Epithelial cell of esophagus (primary cell): ENCODE data around the gene UTP20.

Source experiments
- DNase-seq: peaks from one replicate; pipeline ENCODE4 v3.0.0; 2010; ENCODE audit warnings: low read depth
- H3K4me3 ChIP-seq: 2 replicates; pipeline ENCODE4 v1.5.1; 2011; ENCODE audit warnings: mild to moderate bottlenecking, low read length, control low read depth
- TF ChIP-seq, protein P1 (sequence below): IDR thresholded peaks from 2 replicates; pipeline ENCODE4 v1.5.1; 2011; ENCODE audit warnings: low read depth, mild to moderate bottlenecking, low read length, control low read depth, inconsistent platforms; ENCODE audit not compliant: insufficient read depth; ENCODE audit errors: missing control alignments

The UTP20 gene

DNA sequence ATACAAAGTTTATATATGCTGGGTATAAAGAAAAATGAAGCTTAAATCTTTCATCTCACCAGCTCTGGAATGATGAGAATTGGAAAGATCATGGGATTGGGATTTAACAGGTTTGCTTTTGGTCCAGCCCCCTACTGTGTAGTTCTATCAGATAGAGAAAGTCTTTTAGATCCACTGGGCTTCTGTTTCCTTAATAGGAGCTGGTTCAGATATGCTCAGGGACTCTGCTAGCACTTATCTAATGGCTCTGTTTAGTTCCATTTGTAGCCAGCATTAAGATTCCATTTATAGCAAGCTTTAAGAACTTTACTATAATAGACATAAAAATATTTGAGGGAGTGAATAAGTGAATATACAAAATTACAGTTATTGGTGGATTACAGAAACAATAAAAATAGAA, 42.6 kb downstream of the UTP20 start:
- no peak for DNase-seq
- TF ChIP-seq, protein P1, sequence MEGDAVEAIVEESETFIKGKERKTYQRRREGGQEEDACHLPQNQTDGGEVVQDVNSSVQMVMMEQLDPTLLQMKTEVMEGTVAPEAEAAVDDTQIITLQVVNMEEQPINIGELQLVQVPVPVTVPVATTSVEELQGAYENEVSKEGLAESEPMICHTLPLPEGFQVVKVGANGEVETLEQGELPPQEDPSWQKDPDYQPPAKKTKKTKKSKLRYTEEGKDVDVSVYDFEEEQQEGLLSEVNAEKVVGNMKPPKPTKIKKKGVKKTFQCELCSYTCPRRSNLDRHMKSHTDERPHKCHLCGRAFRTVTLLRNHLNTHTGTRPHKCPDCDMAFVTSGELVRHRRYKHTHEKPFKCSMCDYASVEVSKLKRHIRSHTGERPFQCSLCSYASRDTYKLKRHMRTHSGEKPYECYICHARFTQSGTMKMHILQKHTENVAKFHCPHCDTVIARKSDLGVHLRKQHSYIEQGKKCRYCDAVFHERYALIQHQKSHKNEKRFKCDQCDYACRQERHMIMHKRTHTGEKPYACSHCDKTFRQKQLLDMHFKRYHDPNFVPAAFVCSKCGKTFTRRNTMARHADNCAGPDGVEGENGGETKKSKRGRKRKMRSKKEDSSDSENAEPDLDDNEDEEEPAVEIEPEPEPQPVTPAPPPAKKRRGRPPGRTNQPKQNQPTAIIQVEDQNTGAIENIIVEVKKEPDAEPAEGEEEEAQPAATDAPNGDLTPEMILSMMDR, result no peak

DNA sequence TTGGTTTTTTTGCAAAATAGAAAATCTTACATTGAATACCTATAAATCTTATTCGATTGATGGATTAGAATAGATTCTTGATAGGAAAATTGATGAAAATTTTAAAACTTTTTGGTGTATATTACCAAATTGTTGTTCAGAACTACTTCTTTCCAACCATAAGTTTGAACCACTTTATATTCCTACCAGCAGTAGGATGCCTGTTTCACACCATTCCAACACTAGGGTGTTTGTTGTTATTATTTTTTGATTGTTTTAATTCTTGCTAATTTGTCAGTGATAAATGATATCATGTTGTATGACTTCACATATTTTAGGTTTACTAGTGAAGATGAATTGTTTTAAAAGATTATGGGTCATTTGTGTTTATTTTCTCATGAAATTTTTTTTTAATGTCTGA, 43.4 kb downstream of the UTP20 start:
- no peak for DNase-seq
- H3K4me3 ChIP-seq, result no peak overlapping the region
- TF ChIP-seq, protein P1, result no peak

More for the DNA sequence above, 42.6 kb downstream of the UTP20 start:
- H3K4me3 ChIP-seq, result no peak overlapping the region

DNA sequence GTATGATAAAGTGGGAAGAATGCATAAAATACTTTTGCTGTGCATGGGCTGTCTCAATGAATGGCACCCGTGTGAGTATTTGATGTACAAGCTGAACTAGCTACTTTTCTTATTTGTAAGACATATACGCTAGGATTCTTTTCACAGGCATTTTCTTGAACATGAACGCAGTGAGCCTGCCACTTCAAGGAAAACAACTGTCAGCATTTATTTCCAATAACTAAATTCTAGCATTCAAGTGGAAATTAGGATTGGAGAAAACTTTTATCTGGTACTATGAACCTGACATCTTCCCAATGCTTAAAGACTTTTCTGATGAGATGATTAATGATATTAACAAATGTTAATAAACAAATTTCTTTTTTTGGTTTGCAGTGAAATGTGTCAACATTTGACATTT, 45.7 kb downstream of the UTP20 start:
- TF ChIP-seq, protein P1, result no peak
- no peak for DNase-seq
- H3K4me3 ChIP-seq, result no peak overlapping the region

DNA sequence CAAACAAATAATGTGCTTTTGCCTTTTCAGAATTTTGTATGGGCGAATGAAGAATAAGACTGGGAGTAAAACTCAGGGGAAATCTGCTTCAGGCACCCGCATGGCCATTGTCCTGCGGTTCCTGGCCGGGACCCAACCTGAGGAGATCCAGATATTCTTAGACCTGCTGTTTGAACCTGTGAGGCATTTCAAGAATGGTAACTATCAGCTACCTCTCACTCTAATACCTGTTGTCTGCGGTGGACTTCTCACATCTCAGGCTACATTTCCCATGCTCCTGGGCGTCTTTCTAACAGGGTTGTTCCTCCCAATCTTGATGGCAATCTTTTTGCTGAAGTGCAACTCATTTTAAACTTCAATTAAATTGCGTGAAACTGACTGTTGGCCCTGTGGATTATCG, 47.1 kb downstream of the UTP20 start:
- TF ChIP-seq, protein P1, result no peak
- DNase-seq, result no peak
- H3K4me3 ChIP-seq, result no peak overlapping the region

DNA sequence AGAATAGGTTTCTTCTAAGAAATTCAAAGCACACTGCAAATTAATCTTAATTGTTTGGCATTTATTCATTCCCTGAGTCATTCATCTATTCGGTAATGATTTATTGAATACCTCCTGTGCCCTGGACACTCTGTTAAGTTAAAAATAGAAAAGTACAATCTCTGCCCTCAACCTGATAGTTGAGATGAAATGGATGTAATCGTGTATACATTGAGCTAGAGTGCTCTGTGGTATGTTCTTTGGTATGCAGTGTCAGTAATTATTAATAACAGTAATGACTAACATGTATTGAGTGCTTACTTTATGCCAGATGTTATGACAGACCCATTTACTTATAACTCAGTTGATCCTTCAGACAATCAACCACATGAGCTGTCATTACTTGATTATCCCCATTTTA, 47.6 kb downstream of the UTP20 start:
- TF ChIP-seq, protein P1, result no peak
- H3K4me3 ChIP-seq, result no peak overlapping the region

DNA sequence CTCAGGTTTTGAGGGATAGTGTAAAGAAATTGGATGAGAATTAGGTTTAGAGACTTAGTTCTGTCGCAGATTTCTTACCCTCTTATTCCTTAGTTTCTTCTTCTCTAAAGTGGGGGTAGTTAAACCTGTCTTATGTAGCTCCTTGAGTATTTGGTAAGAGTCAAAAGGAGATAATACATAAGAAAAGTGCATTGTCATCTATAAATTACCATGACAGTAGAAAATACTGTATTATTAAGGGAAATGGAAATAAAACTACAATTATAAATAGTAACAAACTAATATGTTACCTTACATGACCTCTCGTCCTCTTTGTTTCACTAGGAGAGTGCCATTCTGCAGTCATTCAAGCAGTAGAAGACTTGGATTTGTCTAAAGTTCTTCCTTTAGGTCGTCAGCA, 49.0 kb downstream of the UTP20 start:
- no peak overlapping the region for H3K4me3 ChIP-seq
- no peak for DNase-seq
- TF ChIP-seq, protein P1, result no peak

More for the DNA sequence above, 47.6 kb downstream of the UTP20 start:
- no peak for DNase-seq

DNA sequence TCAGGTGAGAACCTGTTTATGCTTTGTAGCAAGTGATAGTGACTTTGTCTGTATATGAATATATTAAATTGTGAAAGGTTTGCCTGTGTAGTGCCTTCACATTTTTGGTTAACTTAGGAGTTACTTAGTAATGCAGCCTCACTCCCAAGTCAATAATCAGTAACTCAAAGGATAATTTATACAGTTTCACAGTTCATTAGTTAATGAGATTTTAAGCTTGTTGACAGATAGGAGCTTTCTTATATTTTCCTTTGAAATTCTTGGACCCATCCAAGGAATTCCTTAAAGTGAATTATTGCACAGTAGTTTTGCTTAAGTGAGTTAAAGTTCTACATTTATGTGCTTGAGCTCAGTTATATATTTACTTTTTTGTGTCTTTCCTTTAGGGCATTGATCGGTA, 50.7 kb downstream of the UTP20 start:
- TF ChIP-seq, protein P1, result no peak
- H3K4me3 ChIP-seq, result no peak overlapping the region
- no peak for DNase-seq
